ENCODE results near the gene THAP8. TPM values are rescaled to one million over a fixed set of nuclear protein-coding genes. Genes with fewer than 3 reads are reported as not detected.

Gene THAP8
- total and polyA plus RNA-seq, 2 of the 13 experiments (the other 11 are each of a cell fraction or from before 2014, with no cell fraction given) = 1.7 to 3.7 TPM

- Histone ChIP-seq H2AFZ (ENCODE audit: low read length) (no peak overlapping the region), H3K4me1 (ENCODE audit: insufficient read depth, low read length) (no peaks in the 10 kb centered on the region), H3K4me3 (replicated peaks in 1 of 3; ENCODE audit: insufficient read depth in 1 of 3, low read depth in 2 of 3, low read length in 3 of 3) (no peak overlapping the region), H3K9me3 (ENCODE audit: low read length) (no peaks in the 10 kb centered on the region), H3K36me3 (replicated peaks in 1 of 2; ENCODE audit: control insufficient read depth in 1 of 2, insufficient read depth in 2 of 2, low read length in 2 of 2) (peaks cover 16 to 53% of the 10 kb centered on the region in 2 experiments; a peak in 4 of 5 replicates), H3K9ac (ENCODE audit: insufficient read depth, low read depth, low read length) (no peak overlapping the region), H3K4me2 (ENCODE audit: low read depth, low read length) (no peak overlapping the region), H3K27me3 (ENCODE audit: control insufficient read depth in 1 of 2, insufficient read depth in 2 of 2, low read length in 2 of 2) (no peaks in the 10 kb centered on the region), H3K79me2 (ENCODE audit: insufficient read depth, low read length) (no peaks in the 10 kb centered on the region), H3K27ac (ENCODE audit: extremely low read length, insufficient read depth, low read length) (no peak overlapping the region), H4K20me1 (ENCODE audit: insufficient read depth, low read length) (no peaks in the 10 kb centered on the region)
- TF ChIP-seq ZBTB7B (CRISPR knock-in tag; IDR thresholded peaks at IDR 0.05) (no peak), ZNF644 (CRISPR knock-in tag; IDR thresholded peaks at IDR 0.05; ENCODE audit: low read depth) (no peak), SUZ12 (IDR thresholded peaks at IDR 0.05; ENCODE audit: low read depth, low read length) (no peak), ARNT2 (CRISPR knock-in tag; IDR thresholded peaks at IDR 0.05; ENCODE audit: low read depth) (no peak), ZNF556 (CRISPR knock-in tag; IDR thresholded peaks at IDR 0.05; ENCODE audit: borderline replicate concordance) (no peak), ZNF761 (CRISPR knock-in tag; conservative IDR thresholded peaks at IDR 0.05) (no peak), SCMH1 (CRISPR knock-in tag; IDR thresholded peaks at IDR 0.05; ENCODE audit: borderline replicate concordance) (no peak), MLLT10 (CRISPR knock-in tag; IDR thresholded peaks at IDR 0.05) (no peak), CREBL2 (CRISPR knock-in tag; IDR thresholded peaks at IDR 0.05; ENCODE audit: borderline replicate concordance) (no peak), GLI4 (CRISPR knock-in tag; IDR thresholded peaks at IDR 0.05; ENCODE audit: borderline replicate concordance) (no peak), ZBTB14 (CRISPR knock-in tag; IDR thresholded peaks at IDR 0.05) (no peak), ARNT (IDR thresholded peaks at IDR 0.05) (no peak), ATF6 (CRISPR knock-in tag; conservative IDR thresholded peaks at IDR 0.05) (no peak), ISX (CRISPR knock-in tag; conservative IDR thresholded peaks at IDR 0.05) (no peak)
- CTCF ChIA-PET (ENCODE audit: low intra/inter-chr PET ratio, low total read pairs) = no interaction called here
- ATAC-seq (no peak), FAIRE-seq (no peak), DNase-seq (ENCODE audit: low spot score) (no peak)
- POLR2A ChIA-PET = no interaction called here
- 96% methylated on average over 5 of the region's 5 CpGs for WGBS (ENCODE audit: low lambda C conversion rate)
- in situ Hi-C loops (cut with HindIII; ENCODE audit: extremely low pct_ligation_motif_present, low pct_unique_long_range_greater_than_20kb) = no loop called here
- no TSS peak for BruUV-seq (replicated peaks)
- intact Hi-C loops (cut with micrococcal nuclease; ENCODE audit: unreplicated experiment) = no loop called here
Measured at GRCh38 chr19:36093146-36093662, 39.1 kb upstream of the THAP8 start.
